Measurements from ENCODE around the gene FOXJ1. TPM values are rescaled to one million over a fixed set of nuclear protein-coding genes. Genes with fewer than 3 reads are reported as not detected.

FOXJ1 gene
- total RNA-seq, 1 donor from 2014 or later = 2.9 TPM

DNA sequence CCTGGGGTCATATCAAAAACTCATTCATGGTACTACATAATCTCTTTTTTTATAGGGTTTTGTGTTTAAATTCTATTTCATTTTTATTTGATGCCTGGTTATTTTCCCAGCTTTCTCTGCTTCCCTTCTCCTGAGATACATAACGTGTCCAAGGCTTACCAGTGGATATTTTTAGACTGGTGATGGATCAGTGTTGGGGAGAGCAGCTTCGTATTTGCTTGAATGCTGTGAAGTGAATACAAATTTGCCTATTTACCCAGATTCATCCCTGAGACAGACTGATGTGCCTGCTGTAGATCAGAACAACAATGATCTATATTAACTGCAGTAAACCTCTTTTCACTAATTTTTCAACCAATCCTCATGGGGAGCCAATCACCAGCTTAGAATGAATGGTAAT is 43.2 kb upstream of the FOXJ1 start:
- H3K4me3 ChIP-seq = no peak overlapping the region
- no peak overlapping the region for H3K27ac ChIP-seq
- H3K27me3 ChIP-seq = no peaks in the 10 kb centered on the region
- ATAC-seq (no peak), DNase-seq (no peak)
- intact Hi-C loops (cut with DNase I) = loop anchor here (10.0 kb wide), 1 partner anchor 59 kb away; no protein-coding TSS in a partner anchor
- no peak for TF ChIP-seq CTCF (IDR thresholded peaks at IDR 0.05)
- H3K9me3 ChIP-seq = no peaks in the 10 kb centered on the region
- no peaks in the 10 kb centered on the region for H3K4me1 ChIP-seq
- no peaks in the 10 kb centered on the region for H3K36me3 ChIP-seq

DNA sequence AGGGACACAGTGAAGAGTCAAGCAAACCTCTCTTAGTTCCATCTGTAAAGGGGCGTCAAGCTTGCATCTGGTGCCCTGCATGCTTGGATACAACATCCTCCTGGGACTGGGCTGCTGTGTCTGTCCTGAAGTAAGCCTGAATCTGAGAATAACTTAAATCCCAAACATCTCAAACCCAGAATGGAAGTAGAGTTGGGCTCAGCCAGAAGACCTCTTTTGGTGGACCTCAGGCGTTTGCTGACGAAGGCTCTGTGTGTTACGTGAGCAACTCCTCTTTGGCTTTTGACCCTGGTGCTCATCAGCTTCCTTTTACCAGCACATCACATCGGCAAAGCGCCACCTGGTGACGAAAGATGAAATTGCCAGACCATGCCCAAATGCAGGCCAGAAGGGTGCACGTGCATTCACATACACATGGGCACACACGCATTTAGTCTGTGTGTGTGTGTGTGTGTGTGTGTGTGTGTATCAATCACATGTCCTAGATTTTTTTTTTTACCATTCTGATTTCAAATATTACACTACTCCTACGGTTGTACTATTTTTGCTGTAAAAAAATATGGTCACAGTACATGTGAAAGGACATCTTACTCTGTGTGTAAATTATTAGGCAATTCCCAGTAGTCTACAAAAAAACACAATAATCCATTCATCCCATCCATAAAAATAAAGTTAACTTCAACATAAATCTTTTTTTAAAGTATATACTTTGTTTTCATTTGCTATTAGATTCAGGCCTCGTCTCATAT is 41.1 kb upstream of the FOXJ1 start:
- Histone ChIP-seq H3K4me1 (no peaks in the 10 kb centered on the region), H3K4me3 (no peak overlapping the region), H3K9me3 (no peaks in the 10 kb centered on the region), H3K27me3 (no peaks in the 10 kb centered on the region), H3K36me3 (no peaks in the 10 kb centered on the region), H3K27ac (no peak overlapping the region)
- intact Hi-C loops (cut with DNase I) = loop anchor here (10.0 kb wide), 1 partner anchor 57 kb away; no protein-coding TSS in a partner anchor
- ATAC-seq = peak; percentile 98
- DNase-seq = peak; percentile 89
- TF ChIP-seq CTCF (IDR thresholded peaks at IDR 0.05) = peak; percentile 91

- no peaks in the 10 kb centered on the region for H3K4me1 ChIP-seq
- ATAC-seq = no peak
Measured at GRCh38 chr17:76179496-76180467, 38.7 kb upstream of the FOXJ1 start.

GRCh38 chr17:76178124-76178523 is 37.1 kb upstream of the FOXJ1 start:
- Histone ChIP-seq H3K36me3 (no peaks in the 10 kb centered on the region), H3K9me3 (no peaks in the 10 kb centered on the region), H3K4me1 (no peaks in the 10 kb centered on the region), H3K4me3 (no peak overlapping the region), H3K27me3 (no peaks in the 10 kb centered on the region), H3K27ac (no peak overlapping the region)
- intact Hi-C loops (cut with DNase I) = no loop called here
- TF ChIP-seq CTCF (IDR thresholded peaks at IDR 0.05) = no peak
- no peak for ATAC-seq
- DNase-seq = no peak

More at GRCh38 chr17:76179496-76180467, 38.7 kb upstream of the FOXJ1 start:
- no peak overlapping the region for H3K27ac ChIP-seq
- peak; percentile 7 for TF ChIP-seq CTCF (IDR thresholded peaks at IDR 0.05)
- H3K4me3 ChIP-seq = no peak overlapping the region
- DNase-seq = no peak
- no peaks in the 10 kb centered on the region for H3K9me3 ChIP-seq
- no peaks in the 10 kb centered on the region for H3K27me3 ChIP-seq
- H3K36me3 ChIP-seq = no peaks in the 10 kb centered on the region
- intact Hi-C loops (cut with DNase I) = loop anchor here (10.0 kb wide), 1 partner anchor 55 kb away; no protein-coding TSS in a partner anchor

DNA sequence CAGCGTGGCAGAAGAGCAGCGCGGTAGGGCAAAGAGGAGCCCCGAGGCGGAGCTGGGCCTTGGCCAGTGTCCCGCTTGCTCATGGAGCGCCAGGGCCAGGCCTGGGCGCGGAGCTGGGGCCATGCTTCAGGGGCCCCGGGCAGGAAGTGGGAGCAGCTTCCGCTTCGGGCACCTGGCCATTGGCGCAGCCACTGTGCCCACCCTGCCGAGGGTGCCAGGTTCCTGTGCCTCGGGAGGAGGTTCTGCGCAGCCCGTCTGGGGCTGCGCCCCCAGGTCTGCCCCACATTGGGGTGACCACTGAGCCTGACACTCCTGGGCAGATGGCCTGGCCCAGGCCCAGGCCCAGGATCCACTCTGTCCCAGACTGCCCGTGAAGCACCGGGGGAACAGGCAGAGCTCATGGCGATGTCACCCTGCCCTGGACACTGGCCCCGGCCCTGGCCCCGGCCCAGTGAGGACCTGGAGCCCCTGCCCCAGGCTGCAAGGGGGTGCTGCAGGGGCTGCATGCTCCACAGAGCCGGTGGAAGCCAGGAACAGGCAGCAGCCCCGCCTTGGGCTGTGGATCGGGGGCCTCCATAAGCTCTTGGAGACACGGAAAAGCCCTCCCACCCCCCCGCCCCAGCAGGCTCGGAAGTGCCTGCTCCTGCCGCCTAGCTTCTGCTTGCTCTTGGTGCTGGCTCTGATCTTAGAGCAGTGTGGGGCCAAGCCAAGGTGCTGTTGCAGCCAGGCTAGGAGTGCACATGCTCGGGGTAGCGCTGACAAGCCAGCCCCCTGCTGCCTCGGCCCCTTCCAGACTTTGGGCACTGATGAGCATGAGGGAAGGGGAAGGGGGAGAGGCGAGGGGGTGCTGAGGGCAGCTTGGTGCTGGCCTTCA is 35.9 kb upstream of the FOXJ1 start:
- H3K9me3 ChIP-seq = no peaks in the 10 kb centered on the region
- intact Hi-C loops (cut with DNase I) = no loop called here
- no peak overlapping the region for H3K4me3 ChIP-seq
- peak; percentile 36 for ATAC-seq
- no peaks in the 10 kb centered on the region for H3K27me3 ChIP-seq
- TF ChIP-seq CTCF (IDR thresholded peaks at IDR 0.05) = no peak
- H3K27ac ChIP-seq = no peak overlapping the region
- H3K4me1 ChIP-seq = no peaks in the 10 kb centered on the region
- H3K36me3 ChIP-seq = no peaks in the 10 kb centered on the region
- DNase-seq = no peak

All from upper lobe of right lung (tissue), 1 donor.